K562 (cell line): Measurements from ENCODE around the gene MARK2. TPM values are rescaled to one million over a fixed set of nuclear protein-coding genes. Genes with fewer than 3 reads are reported as not detected.

Experiments
- ARNT ChIP-seq, 2 experiments: fragments of 450-650 bp; IDR thresholded peaks; 2 replicates each; pipeline ENCODE4 v1.6.1; 2016; ENCODE audit warnings: mild to moderate bottlenecking in 1 of 2
- ESRRB ChIP-seq: fragments of 250-450 bp; sonication (Bioruptor Pico); IDR thresholded peaks from 2 replicates; pipeline ENCODE4 v1.5.0; 2020; ENCODE audit warnings: mild to moderate bottlenecking, moderate library complexity, borderline replicate concordance
- ETV6 ChIP-seq, 3 experiments: fragments of 150-350 bp in 1 of 3; sonication (generic) in 1 of 3; formaldehyde crosslinking in 1 of 3; IDR thresholded peaks; 2 replicates each; pipeline versions ENCODE4 v1.6.1 to v1.8.0; 2014 to 2022; ENCODE audit warnings: borderline replicate concordance in 2 of 3, low read depth in 2 of 3, antibody characterized with exemption in 1 of 3, low read length in 1 of 3, mild to moderate bottlenecking in 1 of 3, missing genetic modification reagents in 1 of 3
- FOXK2 ChIP-seq, 2 experiments: fragments of 450-650 bp; IDR thresholded peaks in 1 of 2; conservative IDR thresholded peaks in 1 of 2; 2 replicates each; pipeline ENCODE4 v1.6.1; 2016; ENCODE audit warnings: low read depth in 2 of 2, mild to moderate bottlenecking in 1 of 2
- KAT7 ChIP-seq: sonication (generic); formaldehyde crosslinking; IDR thresholded peaks from 2 replicates; pipeline ENCODE4 v1.8.0; 2022; ENCODE audit warnings: missing genetic modification reagents, mild to moderate bottlenecking, borderline replicate concordance
- KLF16 ChIP-seq: IDR thresholded peaks from 2 replicates; pipeline ENCODE4 v1.6.1; 2016; ENCODE audit warnings: antibody characterized with exemption
- L3MBTL2 ChIP-seq: fragments of 450-650 bp; IDR thresholded peaks from 2 replicates; pipeline ENCODE4 v1.6.1; 2016; ENCODE audit warnings: mild to moderate bottlenecking, moderate library complexity
- MAFF ChIP-seq: IDR thresholded peaks from 2 replicates; pipeline ENCODE4 v1.6.1; 2012; ENCODE audit warnings: low read length, improper control_type of control experiment
- MITF ChIP-seq: IDR thresholded peaks from 2 replicates; pipeline ENCODE4 v1.6.1; 2014; ENCODE audit warnings: antibody characterized with exemption
- NR2C2 ChIP-seq, 2 experiments: fragments of 200-800 bp in 1 of 2; sonication (Bioruptor generic) in 1 of 2; sonication (generic) in 1 of 2; formaldehyde crosslinking in 1 of 2; IDR thresholded peaks; 2 replicates each; pipeline versions ENCODE4 v1.6.1 to v1.8.0; 2016 to 2022; ENCODE audit warnings: mild to moderate bottlenecking in 1 of 2, missing compliant biosample characterization in 1 of 2, missing genetic modification characterization in 1 of 2, missing genetic modification reagents in 1 of 2
- SRSF1 ChIP-seq: fragments of 200-400 bp; formaldehyde crosslinking; IDR thresholded peaks from 2 replicates; pipeline ENCODE4 v1.6.1; 2017; ENCODE audit warnings: mild to moderate bottlenecking, low read depth, low read length, moderate library complexity
- YY1 ChIP-seq, 3 experiments: IDR thresholded peaks; 2 replicates each; pipeline ENCODE4 v1.6.1; 2011; ENCODE audit warnings: low read length in 2 of 3, mild to moderate bottlenecking in 2 of 3, moderate library complexity in 2 of 3, borderline replicate concordance in 1 of 3, control low read depth in 1 of 3, low read depth in 1 of 3; ENCODE audit not compliant: insufficient read depth in 3 of 3, insufficient replicate concordance in 2 of 3, control insufficient read depth in 1 of 3, insufficient read length in 1 of 3; ENCODE audit errors: extremely low read depth in 1 of 3
- ZNF232 ChIP-seq: sonication (generic); formaldehyde crosslinking; IDR thresholded peaks from 2 replicates; pipeline ENCODE4 v1.8.0; 2022; ENCODE audit warnings: mild to moderate bottlenecking, missing genetic modification reagents
- ZNF431 ChIP-seq: sonication (generic); formaldehyde crosslinking; IDR thresholded peaks from 2 replicates; pipeline ENCODE4 v1.8.0; 2022; ENCODE audit warnings: mild to moderate bottlenecking, missing genetic modification reagents
- polyA plus RNA-seq, 8 experiments: library from polyadenylated mRNA; depleted of rRNA in 4 of 8; stranded (reverse) in 5 of 8; unstranded in 3 of 8; fragments of >200 nt; fragmentation: Nextera tagmentation in 2 of 8; fragmentation: Illumina TruSeq in 1 of 8; extraction: Ambion mirVana in 2 of 8; extraction: Trizol in 1 of 8; gene quantifications; 2 replicates each; pipeline versions ENCODE4 v1.2.1 to v1.2.3, GENCODE V29; 2011 to 2014; ENCODE audit warnings: inconsistent platforms in 1 of 8, missing spikeins in 1 of 8
- total RNA-seq, 7 experiments: library from RNA; depleted of rRNA in 6 of 7; stranded (reverse); fragments of >200 nt in 6 of 7; fragmentation: Illumina TruSeq in 2 of 7; extraction: Trizol in 2 of 7; gene quantifications; 2 replicates each; pipeline versions ENCODE4 v1.2.1 to v1.2.3, GENCODE V29; 2011 to 2021; ENCODE audit warnings: low replicate concordance in 1 of 7
- TF ChIP-seq, protein P1 (sequence below), 2 experiments: IDR thresholded peaks in 1 of 2; conservative IDR thresholded peaks in 1 of 2; 2 replicates each; pipeline ENCODE4 v1.6.1; 2016; ENCODE audit warnings: low read depth in 2 of 2, mild to moderate bottlenecking in 1 of 2, missing compliant biosample characterization in 1 of 2, missing genetic modification characterization in 1 of 2, moderate library complexity in 1 of 2
- TF ChIP-seq, protein P2 (sequence below): fragments of 450-650 bp; IDR thresholded peaks from 2 replicates; pipeline ENCODE4 v1.6.1; 2017; ENCODE audit warnings: antibody characterized with exemption, mild to moderate bottlenecking

MARK2 gene
- total and polyA plus RNA-seq, 9 of the 15 experiments (the other 6 are each of a cell fraction or from before 2014, with no cell fraction given), result 0.32 to 43.5 (median 15.1) TPM

DNA sequence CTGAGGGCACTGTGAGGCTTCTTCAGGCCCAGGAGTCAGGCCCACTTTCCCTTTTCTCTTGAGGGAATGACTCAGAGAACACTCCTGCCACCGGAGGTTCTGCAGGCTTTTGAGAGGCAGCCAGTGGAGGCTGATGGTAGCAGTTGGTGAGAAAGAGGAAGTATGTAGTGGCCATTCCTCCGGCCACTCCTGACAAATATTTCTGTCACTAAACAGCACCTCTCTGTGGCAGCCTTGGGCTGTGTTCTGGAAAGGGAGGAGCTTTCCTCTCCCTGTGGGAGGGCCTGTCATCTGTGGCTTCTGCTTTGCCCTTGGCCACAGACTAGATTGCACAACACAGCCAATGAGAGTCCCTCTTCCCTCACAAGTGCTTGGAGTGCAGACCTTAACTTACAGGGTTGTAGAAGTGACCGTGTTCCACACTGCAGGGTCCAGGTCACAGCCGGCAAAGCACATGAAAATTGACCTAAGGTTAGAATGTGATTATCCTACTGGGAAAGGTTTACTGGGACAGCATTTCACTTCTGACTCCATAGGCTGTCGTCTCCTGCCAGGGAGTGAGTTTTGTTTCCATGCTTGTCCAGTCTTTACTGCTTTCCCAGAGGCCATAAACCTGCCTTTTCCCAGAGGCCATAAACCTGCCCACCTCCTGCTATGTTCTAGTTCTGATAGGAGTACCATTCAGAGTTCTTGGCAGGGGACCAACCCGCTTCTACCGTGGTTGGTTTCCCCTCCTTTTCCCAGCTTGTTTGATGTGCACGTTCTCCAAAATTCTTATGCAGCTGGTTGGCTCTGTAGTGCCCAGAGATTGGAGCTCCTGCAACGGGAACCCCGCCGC lies 33.3 kb downstream of the MARK2 start (continued):
- TF ChIP-seq KAT7, result peak; percentile 52; the same call in 1 of the 2 replicates
- TF ChIP-seq MITF, result no peak
- no peak for TF ChIP-seq KLF16
- TF ChIP-seq, protein P1, sequence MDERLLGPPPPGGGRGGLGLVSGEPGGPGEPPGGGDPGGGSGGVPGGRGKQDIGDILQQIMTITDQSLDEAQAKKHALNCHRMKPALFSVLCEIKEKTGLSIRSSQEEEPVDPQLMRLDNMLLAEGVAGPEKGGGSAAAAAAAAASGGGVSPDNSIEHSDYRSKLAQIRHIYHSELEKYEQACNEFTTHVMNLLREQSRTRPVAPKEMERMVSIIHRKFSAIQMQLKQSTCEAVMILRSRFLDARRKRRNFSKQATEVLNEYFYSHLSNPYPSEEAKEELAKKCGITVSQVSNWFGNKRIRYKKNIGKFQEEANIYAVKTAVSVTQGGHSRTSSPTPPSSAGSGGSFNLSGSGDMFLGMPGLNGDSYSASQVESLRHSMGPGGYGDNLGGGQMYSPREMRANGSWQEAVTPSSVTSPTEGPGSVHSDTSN (CRISPR knock-in tag; IDR thresholded peaks at IDR 0.05; ENCODE audit: low read depth), result no peak
- TF ChIP-seq, protein P1 (tag; conservative IDR thresholded peaks at IDR 0.05; ENCODE audit: low read depth), result peak; percentile 43; the same call in 1 of the 2 replicates
- TF ChIP-seq L3MBTL2, result peak; percentile 68
- TF ChIP-seq SRSF1, result no peak
- TF ChIP-seq YY1 (IDR thresholded peaks at IDR 0.05; ENCODE audit: borderline replicate concordance in 1 of 3, control insufficient read depth in 1 of 3, extremely low read depth in 1 of 3, insufficient read depth in 3 of 3, insufficient read length in 1 of 3, insufficient replicate concordance in 2 of 3, low read depth in 1 of 3, low read length in 2 of 3), result peak in 2 of 3 experiments; percentile 60 to 81
- TF ChIP-seq ARNT (IDR thresholded peaks at IDR 0.05), result no peak
- no peak for TF ChIP-seq ZNF431 (CRISPR knock-in tag)
- TF ChIP-seq ZNF232 (CRISPR knock-in tag), result no peak
- no peak for TF ChIP-seq ETV6 (IDR thresholded peaks at IDR 0.05; ENCODE audit: borderline replicate concordance in 1 of 2, low read depth in 2 of 2, low read length in 1 of 2)
- TF ChIP-seq ETV6 (CRISPR knock-in tag; IDR thresholded peaks at IDR 0.05; ENCODE audit: borderline replicate concordance), result no peak
- TF ChIP-seq, protein P2, sequence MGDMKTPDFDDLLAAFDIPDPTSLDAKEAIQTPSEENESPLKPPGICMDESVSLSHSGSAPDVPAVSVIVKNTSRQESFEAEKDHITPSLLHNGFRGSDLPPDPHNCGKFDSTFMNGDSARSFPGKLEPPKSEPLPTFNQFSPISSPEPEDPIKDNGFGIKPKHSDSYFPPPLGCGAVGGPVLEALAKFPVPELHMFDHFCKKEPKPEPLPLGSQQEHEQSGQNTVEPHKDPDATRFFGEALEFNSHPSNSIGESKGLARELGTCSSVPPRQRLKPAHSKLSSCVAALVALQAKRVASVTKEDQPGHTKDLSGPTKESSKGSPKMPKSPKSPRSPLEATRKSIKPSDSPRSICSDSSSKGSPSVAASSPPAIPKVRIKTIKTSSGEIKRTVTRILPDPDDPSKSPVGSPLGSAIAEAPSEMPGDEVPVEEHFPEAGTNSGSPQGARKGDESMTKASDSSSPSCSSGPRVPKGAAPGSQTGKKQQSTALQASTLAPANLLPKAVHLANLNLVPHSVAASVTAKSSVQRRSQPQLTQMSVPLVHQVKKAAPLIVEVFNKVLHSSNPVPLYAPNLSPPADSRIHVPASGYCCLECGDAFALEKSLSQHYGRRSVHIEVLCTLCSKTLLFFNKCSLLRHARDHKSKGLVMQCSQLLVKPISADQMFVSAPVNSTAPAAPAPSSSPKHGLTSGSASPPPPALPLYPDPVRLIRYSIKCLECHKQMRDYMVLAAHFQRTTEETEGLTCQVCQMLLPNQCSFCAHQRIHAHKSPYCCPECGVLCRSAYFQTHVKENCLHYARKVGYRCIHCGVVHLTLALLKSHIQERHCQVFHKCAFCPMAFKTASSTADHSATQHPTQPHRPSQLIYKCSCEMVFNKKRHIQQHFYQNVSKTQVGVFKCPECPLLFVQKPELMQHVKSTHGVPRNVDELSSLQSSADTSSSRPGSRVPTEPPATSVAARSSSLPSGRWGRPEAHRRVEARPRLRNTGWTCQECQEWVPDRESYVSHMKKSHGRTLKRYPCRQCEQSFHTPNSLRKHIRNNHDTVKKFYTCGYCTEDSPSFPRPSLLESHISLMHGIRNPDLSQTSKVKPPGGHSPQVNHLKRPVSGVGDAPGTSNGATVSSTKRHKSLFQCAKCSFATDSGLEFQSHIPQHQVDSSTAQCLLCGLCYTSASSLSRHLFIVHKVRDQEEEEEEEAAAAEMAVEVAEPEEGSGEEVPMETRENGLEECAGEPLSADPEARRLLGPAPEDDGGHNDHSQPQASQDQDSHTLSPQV, result no peak
- TF ChIP-seq FOXK2 (conservative IDR thresholded peaks at IDR 0.05 in 1 of 2, IDR thresholded peaks at IDR 0.05 in 1 of 2; ENCODE audit: low read depth in 2 of 2), result peak; percentile 34 to 62; a peak in 2 of 4 replicates
- peak; percentile 66; the same call in 1 of the 2 replicates for TF ChIP-seq NR2C2 (CRISPR knock-in tag; IDR thresholded peaks at IDR 0.05)
- TF ChIP-seq NR2C2 (tag; IDR thresholded peaks at IDR 0.05), result no peak
- no peak for TF ChIP-seq ESRRB (CRISPR knock-in tag)
- TF ChIP-seq MAFF, result no peak
